GM10248 (cell line): ENCODE data around the gene HYPK.
"Not testable (repeated sequence)": the region's sequence is repeated elsewhere in the genome, so short reads cannot be mapped to it uniquely, and the experiment has no call there.

Experiments used
- CTCF ChIA-PET: fragments of 300-600 bp; sonication (Branson Sonifier 250); formaldehyde crosslinking; extraction: SDS; loops from one replicate; lab custom pipeline; 2021; ENCODE audit warnings: antibody characterized with exemption; lab: Yijun Ruan, JAX
- POLR2A ChIA-PET: fragments of 350-650 bp; sonication (Branson Sonifier 250); formaldehyde crosslinking; extraction: SDS; loops from one replicate; lab custom pipeline; 2020; ENCODE audit warnings: antibody characterized with exemption; lab: Yijun Ruan, JAX
- DNase-seq: peaks from one replicate; pipeline ENCODE4 v3.0.0; 2012; ENCODE audit errors: extremely low spot score
- TF ChIP-seq, protein P1 (sequence below): IDR thresholded peaks from 2 replicates; pipeline ENCODE4 v1.5.1; 2012; ENCODE audit warnings: mild to moderate bottlenecking, low read depth; ENCODE audit errors: extremely low read depth, missing control alignments, control extremely low read depth

HYPK gene

DNA sequence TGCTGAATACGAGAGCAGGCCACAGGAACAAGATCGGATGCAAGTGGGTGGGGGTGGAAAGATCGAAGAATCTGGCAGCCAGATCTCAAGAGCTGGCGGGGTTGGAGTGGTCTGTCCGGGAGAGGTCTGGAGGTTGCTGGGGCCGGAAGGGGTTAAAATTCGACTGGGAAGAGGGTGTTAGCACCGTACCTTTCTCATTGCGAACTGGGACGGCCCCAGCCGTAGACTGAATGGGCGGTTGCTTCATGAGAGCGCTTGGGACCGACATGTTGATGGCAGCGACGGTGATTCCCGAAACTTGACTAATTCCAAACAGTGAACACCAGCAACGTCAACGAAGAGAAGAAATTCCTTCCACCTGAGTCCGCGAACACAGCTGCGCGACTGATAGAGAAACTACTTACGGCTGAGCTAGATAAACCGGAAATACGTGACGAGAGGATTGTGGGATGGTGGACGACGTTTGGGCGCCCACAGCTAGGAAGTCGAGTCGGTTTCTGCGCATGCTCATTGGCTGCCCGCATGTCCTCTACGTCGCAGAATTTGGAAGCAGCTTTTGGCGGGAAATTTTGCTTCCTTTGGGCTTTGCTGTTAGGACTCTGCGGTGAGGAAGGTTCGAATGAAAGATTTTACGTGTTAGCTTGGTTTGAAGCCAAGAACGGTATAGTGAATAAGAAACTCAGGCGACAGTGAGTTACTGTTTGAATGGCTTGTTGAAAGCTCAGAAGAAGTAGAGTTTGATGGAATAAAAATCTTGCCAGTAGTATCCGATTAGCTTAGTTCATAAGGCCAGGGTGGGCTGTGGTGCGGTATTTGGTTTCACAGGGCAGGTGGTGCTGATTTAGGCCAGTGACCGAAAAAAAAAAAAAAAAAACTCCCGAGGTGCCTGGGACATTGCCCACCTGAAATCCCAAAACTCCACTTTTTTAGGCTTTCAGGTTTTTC, 24.2 kb downstream of the HYPK start, which contains the start of gene MFAP1:
Gene MFAP1, minus strand, starts transcription at position 389 of the 945 bp plus-strand sequence. Its CDS starts 121 bp downstream, at position 268.
- peak; percentile 93 for DNase-seq
- ChIA-PET CTCF (interaction anchor here (1.5 to 7.4 kb wide), 3 partner anchors 14 to 48 kb away, joined by 4 to 42 read pairs (median 5); partner anchors contain the start of gene ELL3), POLR2A (interaction anchor here (0.6 to 1.3 kb wide), 9 partner anchors 8 to 306 kb away, joined by 3 to 7 read pairs (median 4); partner anchors contain the start of genes ELL3, HYPK and SERINC4)
- TF ChIP-seq, protein P1, sequence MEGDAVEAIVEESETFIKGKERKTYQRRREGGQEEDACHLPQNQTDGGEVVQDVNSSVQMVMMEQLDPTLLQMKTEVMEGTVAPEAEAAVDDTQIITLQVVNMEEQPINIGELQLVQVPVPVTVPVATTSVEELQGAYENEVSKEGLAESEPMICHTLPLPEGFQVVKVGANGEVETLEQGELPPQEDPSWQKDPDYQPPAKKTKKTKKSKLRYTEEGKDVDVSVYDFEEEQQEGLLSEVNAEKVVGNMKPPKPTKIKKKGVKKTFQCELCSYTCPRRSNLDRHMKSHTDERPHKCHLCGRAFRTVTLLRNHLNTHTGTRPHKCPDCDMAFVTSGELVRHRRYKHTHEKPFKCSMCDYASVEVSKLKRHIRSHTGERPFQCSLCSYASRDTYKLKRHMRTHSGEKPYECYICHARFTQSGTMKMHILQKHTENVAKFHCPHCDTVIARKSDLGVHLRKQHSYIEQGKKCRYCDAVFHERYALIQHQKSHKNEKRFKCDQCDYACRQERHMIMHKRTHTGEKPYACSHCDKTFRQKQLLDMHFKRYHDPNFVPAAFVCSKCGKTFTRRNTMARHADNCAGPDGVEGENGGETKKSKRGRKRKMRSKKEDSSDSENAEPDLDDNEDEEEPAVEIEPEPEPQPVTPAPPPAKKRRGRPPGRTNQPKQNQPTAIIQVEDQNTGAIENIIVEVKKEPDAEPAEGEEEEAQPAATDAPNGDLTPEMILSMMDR, result no peak

- POLR2A ChIA-PET, result interaction anchor here (0.7 to 1.3 kb wide), 3 partner anchors 10 to 32 kb away, joined by 5 to 7 read pairs (median 5); partner anchors contain the start of genes HYPK and SERINC4
These were observed 24.9 kb downstream of the HYPK start for GRCh38 chr15:43825305-43825704.

GRCh38 chr15:43826029-43826507, 25.7 kb downstream of the HYPK start:
- CTCF ChIA-PET, result interaction anchor here (7.4 kb wide), 1 partner anchor 15 kb away, joined by 42 read pairs; no protein-coding TSS in a partner anchor
- DNase-seq, result no peak
- POLR2A ChIA-PET, result interaction anchor here (0.6 kb wide), 1 partner anchor 504 kb away, joined by 7 read pairs; no protein-coding TSS in a partner anchor
- TF ChIP-seq, protein P1, result no peak

More at GRCh38 chr15:43825305-43825704, 24.9 kb downstream of the HYPK start:
- DNase-seq, result not testable (repeated sequence)
- CTCF ChIA-PET, result interaction anchor here (1.5 to 7.4 kb wide), 3 partner anchors 15 to 49 kb away, joined by 4 to 42 read pairs (median 5); partner anchors contain the start of gene ELL3

DNA sequence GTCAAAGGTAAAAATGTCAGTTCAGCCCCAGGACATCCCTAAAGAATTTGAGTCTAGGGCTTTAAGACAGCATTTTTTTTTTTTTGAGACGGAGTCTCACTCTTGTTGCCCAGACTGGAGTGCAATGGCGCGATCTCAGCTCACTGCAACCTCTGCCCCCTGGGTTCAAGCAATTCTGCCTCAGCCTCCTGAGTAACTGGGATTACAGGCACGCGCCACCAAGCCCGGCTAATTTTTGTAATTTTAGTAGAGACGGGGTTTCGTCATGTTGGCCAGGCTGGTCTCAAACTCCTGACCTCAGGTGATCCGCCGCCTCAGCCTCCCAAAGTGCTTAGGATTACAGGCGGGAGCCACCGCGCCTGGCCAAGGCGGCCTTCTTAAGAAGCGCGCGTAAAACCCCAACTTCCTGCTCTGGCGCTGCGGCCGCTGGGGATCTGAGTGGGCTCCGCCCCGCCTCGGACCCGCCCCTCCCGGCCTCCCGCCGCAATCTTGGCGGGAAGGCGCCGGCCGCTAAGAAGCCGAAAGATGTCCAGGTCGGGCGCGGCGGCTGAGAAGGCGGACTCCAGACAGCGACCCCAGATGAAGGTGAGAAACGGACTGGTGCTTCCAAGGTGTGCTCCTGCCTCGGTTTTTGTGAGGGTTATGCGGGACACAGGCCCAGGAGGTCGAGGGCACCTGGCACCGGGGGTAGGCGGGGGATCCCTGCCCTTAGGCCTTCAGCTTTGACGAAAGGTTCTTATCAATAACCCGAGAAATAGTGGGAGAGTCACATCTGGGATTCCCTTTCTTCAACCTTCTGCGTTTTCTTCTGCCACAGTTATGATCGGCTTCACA, 26.3 kb downstream of the HYPK start, which contains the start of gene WDR76:
Gene WDR76, plus strand, starts transcription at position 495 of the 834 bp plus-strand sequence. Its CDS starts 31 bp downstream, at position 526.
- DNase-seq, result peak; percentile 87
- ChIA-PET CTCF (interaction anchor here (0.7 to 1.7 kb wide), 4 partner anchors 10 to 17 kb away, joined by 3 to 7 read pairs (median 4); no protein-coding TSS in a partner anchor), POLR2A (interaction anchor here (0.6 to 1.0 kb wide), 2 partner anchors 30 to 503 kb away, joined by 3 to 7 read pairs; no protein-coding TSS in a partner anchor)
- TF ChIP-seq, protein P1, result no peak

- ChIA-PET POLR2A (interaction anchor here (1.0 kb wide), 1 partner anchor 31 kb away, joined by 3 read pairs; no protein-coding TSS in a partner anchor), CTCF (interaction anchor here (0.8 to 1.7 kb wide), 5 partner anchors 9 to 603 kb away, joined by 3 to 7 read pairs (median 4); no protein-coding TSS in a partner anchor)
- peak; percentile 27 for DNase-seq
- TF ChIP-seq, protein P1, result no peak
These were observed 27.8 kb downstream of the HYPK start for GRCh38 chr15:43828061-43828657.

- CTCF ChIA-PET, DNase-seq, POLR2A ChIA-PET: not testable (repeated sequence)
These were observed 29.6 kb downstream of the HYPK start for GRCh38 chr15:43829951-43830540.

- CTCF ChIA-PET, DNase-seq: not testable (repeated sequence)
- POLR2A ChIA-PET, result interaction anchor here (0.6 to 1.0 kb wide), 2 partner anchors 21 to 81 kb away, joined by 5 read pairs; no protein-coding TSS in a partner anchor
These were observed 30.4 kb downstream of the HYPK start for GRCh38 chr15:43830691-43831275.

DNA sequence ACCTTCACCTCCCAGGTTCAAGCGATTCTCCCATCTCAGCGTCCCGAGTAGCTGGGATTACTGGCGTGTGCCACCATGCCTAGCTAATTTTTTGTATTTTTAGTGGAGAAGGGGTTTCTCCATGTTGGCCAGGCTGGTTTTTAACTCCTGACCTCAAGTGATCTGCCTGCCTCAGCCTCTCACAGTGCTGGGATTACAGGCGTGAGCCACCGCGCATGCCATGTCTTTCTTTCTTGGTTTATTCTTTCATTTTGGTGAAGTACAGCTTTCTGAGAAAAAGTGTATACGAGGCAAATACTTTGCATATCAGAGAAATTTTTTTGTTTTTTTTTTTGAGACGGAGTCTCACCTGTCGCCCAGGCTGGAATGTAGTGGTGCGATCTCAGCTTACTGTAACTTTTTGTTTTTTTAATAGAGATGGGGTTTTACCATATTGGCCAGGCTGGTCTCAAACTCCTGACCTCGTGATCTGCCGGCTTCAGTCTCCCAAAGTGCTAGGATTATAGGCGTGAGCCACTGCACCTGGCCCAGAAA, 31.2 kb downstream of the HYPK start:
- POLR2A ChIA-PET, result interaction anchor here (0.6 to 1.0 kb wide), 2 partner anchors 22 to 82 kb away, joined by 5 read pairs; no protein-coding TSS in a partner anchor
- CTCF ChIA-PET, result interaction anchor here (1.2 kb wide), 1 partner anchor 73 kb away, joined by 3 read pairs; no protein-coding TSS in a partner anchor
- DNase-seq, result not testable (repeated sequence)

DNA sequence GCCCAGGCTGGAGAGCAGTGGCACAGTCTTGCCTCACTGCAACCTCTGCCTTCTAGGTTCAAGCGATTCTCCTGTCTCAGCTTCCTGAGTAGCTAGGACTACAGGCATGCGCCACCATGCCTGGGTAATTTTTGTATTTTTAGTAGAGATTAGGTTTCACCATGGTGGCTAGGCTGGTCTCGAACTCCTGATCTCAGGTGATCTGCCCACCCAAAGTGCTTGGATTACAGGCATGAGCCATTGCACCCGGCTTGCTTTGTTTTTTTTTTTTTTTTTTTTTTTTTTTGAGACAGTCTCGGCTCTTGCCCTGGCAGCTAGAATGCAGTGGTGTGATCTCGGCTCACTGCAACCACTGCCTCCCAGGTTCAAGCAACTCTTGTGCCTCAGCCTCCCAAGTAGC, 32.1 kb downstream of the HYPK start:
- ChIA-PET POLR2A (interaction anchor here (1.1 kb wide), 1 partner anchor 8 kb away, joined by 4 read pairs; the partner anchor contains the start of gene MFAP1), CTCF (interaction anchor here (0.8 to 1.2 kb wide), 2 partner anchors 13 to 72 kb away, joined by 3 read pairs; no protein-coding TSS in a partner anchor)

More for the DNA sequence above, 32.1 kb downstream of the HYPK start:
- not testable (repeated sequence) for DNase-seq
